Activated CD4-positive, alpha-beta T cell treated with anti-CD3 and anti-CD28 coated beads for 36 hours (primary cell): ENCODE measurements around the gene CEACAM18. TPM values are rescaled to one million over a fixed set of nuclear protein-coding genes. Genes with fewer than 3 reads are reported as not detected.

Source experiments
- ATAC-seq: fragments of 200-7000 bp; cut with Tn5 transposase; one replicate; pipeline ENCODE4 v1.10.0; 2021; ENCODE audit warnings: mild to moderate bottlenecking, moderate library complexity
- CTCF ChIA-PET: fragments of 350-600 bp; sonication (Branson Sonifier 250); formaldehyde crosslinking; loops from one replicate; lab custom pipeline; 2021; ENCODE audit warnings: antibody characterized with exemption; lab: Charles Lee
- POLR2A ChIA-PET: fragments of 350-600 bp; sonication (Branson Sonifier 250); formaldehyde crosslinking; loops from one replicate; lab custom pipeline; 2021; ENCODE audit warnings: antibody characterized with exemption, inconsistent platforms; lab: Charles Lee
- DNase-seq: peaks from one replicate; pipeline ENCODE4 v3.0.0-alpha.2; 2020
- H3K27ac Mint-ChIP-seq: one replicate; pipeline ENCODE4 v1.8.0; 2021; ENCODE audit warnings: mixed read lengths
- H3K27me3 Mint-ChIP-seq: one replicate; pipeline ENCODE4 v1.8.0; 2021; ENCODE audit warnings: mixed read lengths
- H3K36me3 Mint-ChIP-seq: one replicate; pipeline ENCODE4 v1.8.0; 2021; ENCODE audit warnings: low read depth, mixed read lengths
- H3K4me1 Mint-ChIP-seq: one replicate; pipeline ENCODE4 v1.8.0; 2021; ENCODE audit warnings: mixed read lengths
- H3K4me3 Mint-ChIP-seq: one replicate; pipeline ENCODE4 v1.8.0; 2021; ENCODE audit warnings: mild to moderate bottlenecking, moderate library complexity, mixed read lengths
- H3K9me3 Mint-ChIP-seq: one replicate; pipeline ENCODE4 v1.8.0; 2021; ENCODE audit warnings: low read depth, mixed read lengths
- intact Hi-C, 2 experiments: fragments of 100-400 bp; cut with DNase I in 1 of 2; cut with micrococcal nuclease in 1 of 2; formaldehyde crosslinking; loops; one replicate each; pipeline versions ENCODE4 v1.14.2 to v1.15.1; 2022 to 2024; cut with DNase I, micrococcal nuclease
- total RNA-seq, 2 experiments: library from RNA; stranded (reverse); gene quantifications; one replicate each; pipeline ENCODE4 v1.2.3, GENCODE V29; 2021

CEACAM18 gene
- total RNA-seq, 2 experiments from 2014 or later = not detected

- ATAC-seq (no peak), DNase-seq (no peak)
- H3K9me3 Mint-ChIP-seq = no peaks in the 10 kb centered on the region
- no peak overlapping the region for H3K4me3 Mint-ChIP-seq
- peaks cover 14% of the 10 kb centered on the region for H3K4me1 Mint-ChIP-seq
- H3K27ac Mint-ChIP-seq = no peak overlapping the region
- no peaks in the 10 kb centered on the region for H3K36me3 Mint-ChIP-seq
- intact Hi-C loops = loop anchor here (5.0 to 10.0 kb wide), 2 partner anchors 147 to 175 kb away; no protein-coding TSS in a partner anchor
- POLR2A ChIA-PET = interaction anchor here (0.6 to 0.7 kb wide), 2 partner anchors 162 to 693 kb away, joined by 3 to 4 read pairs; no protein-coding TSS in a partner anchor
- H3K27me3 Mint-ChIP-seq = peaks cover 11% of the 10 kb centered on the region
- CTCF ChIA-PET = interaction anchor here (0.6 to 2.3 kb wide), 4 partner anchors 21 to 1838 kb away, joined by 3 to 9 read pairs (median 4); no protein-coding TSS in a partner anchor
Observed at GRCh38 chr19:51509823-51510660, 31.7 kb downstream of the CEACAM18 start.

- no peaks in the 10 kb centered on the region for H3K36me3 Mint-ChIP-seq
- ATAC-seq (no peak), DNase-seq (peak; percentile 54)
- ChIA-PET POLR2A (no interaction called here), CTCF (interaction anchor here (1.0 to 2.3 kb wide), 3 partner anchors 11 to 38 kb away, joined by 3 to 9 read pairs (median 4); no protein-coding TSS in a partner anchor)
- H3K4me1 Mint-ChIP-seq = peaks cover 16% of the 10 kb centered on the region
- H3K27me3 Mint-ChIP-seq = peaks cover 11% of the 10 kb centered on the region
- no peak overlapping the region for H3K4me3 Mint-ChIP-seq
- no peaks in the 10 kb centered on the region for H3K9me3 Mint-ChIP-seq
- intact Hi-C loops = loop anchor here (5.0 to 10.0 kb wide), 2 partner anchors 146 to 177 kb away; no protein-coding TSS in a partner anchor
- no peak overlapping the region for H3K27ac Mint-ChIP-seq
Observed at GRCh38 chr19:51511353-51511752, 33.0 kb downstream of the CEACAM18 start.

GRCh38 chr19:51513968-51514367 lies 35.6 kb downstream of the CEACAM18 start:
- Mint-ChIP-seq H3K27me3 (peaks cover 16% of the 10 kb centered on the region), H3K9me3 (peaks cover 3% of the 10 kb centered on the region), H3K36me3 (no peaks in the 10 kb centered on the region), H3K4me1 (peaks cover 19% of the 10 kb centered on the region), H3K4me3 (no peak overlapping the region), H3K27ac (no peak overlapping the region)
- intact Hi-C loops = loop anchor here (2.0 to 10.0 kb wide), 3 partner anchors 143 to 179 kb away; no protein-coding TSS in a partner anchor
- DNase-seq (no peak), ATAC-seq (no peak)
- ChIA-PET POLR2A (no interaction called here), CTCF (interaction anchor here (0.7 to 4.3 kb wide), 18 partner anchors 9 to 254 kb away, joined by 3 to 101 read pairs (median 4); partner anchors contain the start of genes CEACAM18 and ZNF175)

DNA sequence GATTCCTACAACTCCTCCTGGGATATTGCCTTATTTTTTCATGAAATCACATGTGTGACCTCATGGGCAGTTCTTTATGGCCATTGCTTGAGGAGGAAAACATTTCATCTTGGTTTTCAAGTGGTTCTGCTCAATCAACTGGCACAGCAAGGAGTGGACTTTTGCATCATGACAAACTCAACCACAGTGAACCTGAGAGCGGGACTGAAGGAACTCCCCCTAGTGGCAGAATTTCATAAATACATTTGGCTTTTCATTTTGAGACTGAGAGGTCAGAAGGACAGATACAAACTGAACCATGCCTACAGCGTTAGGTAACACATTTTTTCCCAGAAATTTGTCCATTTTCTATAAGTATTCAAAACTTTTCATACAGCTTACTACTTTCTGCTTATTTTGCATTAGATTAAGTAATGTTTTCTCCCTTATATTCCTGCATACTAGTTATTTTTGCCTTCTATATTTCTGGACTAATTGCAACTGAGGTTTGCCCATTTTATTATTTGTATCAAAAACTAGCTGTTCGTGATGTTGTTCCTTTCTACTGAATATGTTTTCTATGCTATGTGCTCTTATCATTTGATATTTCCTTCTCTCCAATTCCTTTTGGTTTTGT lies 36.6 kb downstream of the CEACAM18 start:
- H3K4me3 Mint-ChIP-seq = no peak overlapping the region
- peak; percentile 73 for ATAC-seq
- H3K27me3 Mint-ChIP-seq = peaks cover 17% of the 10 kb centered on the region
- DNase-seq = peak; percentile 41
- intact Hi-C loops = loop anchor here (1.0 to 10.0 kb wide), 5 partner anchors 42 to 180 kb away; no protein-coding TSS in a partner anchor
- H3K4me1 Mint-ChIP-seq = peaks cover 19% of the 10 kb centered on the region
- ChIA-PET POLR2A (no interaction called here), CTCF (interaction anchor here (0.7 to 4.3 kb wide), 31 partner anchors 8 to 176 kb away, joined by 3 to 101 read pairs (median 4); partner anchors contain the start of genes SIGLEC10 and SIGLEC6)
- no peaks in the 10 kb centered on the region for H3K36me3 Mint-ChIP-seq
- no peak overlapping the region for H3K27ac Mint-ChIP-seq
- H3K9me3 Mint-ChIP-seq = peaks cover 3% of the 10 kb centered on the region

DNA sequence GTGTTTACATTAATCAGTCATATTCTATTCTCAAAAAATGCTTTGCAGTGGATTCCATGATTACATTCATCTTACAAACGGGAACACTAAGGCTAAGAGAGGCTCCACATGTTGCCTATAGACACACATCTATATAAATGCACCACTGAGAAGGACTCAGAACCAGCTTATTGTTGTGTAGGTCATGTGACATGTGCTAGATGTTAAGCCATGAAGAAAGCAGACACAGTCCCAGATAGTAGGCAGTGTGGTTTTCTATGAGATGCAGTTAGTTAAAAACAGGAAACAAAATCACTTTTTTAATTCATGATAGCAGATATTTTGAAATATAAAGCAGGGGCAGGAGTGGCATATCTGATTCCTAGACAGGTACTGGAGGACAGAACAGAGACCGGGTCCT lies 42.4 kb downstream of the CEACAM18 start:
- DNase-seq (no peak), ATAC-seq (no peak)
- Mint-ChIP-seq H3K36me3 (no peaks in the 10 kb centered on the region), H3K4me1 (peaks cover 7% of the 10 kb centered on the region), H3K9me3 (peaks cover 3% of the 10 kb centered on the region), H3K27ac (no peak overlapping the region), H3K27me3 (peaks cover 18% of the 10 kb centered on the region), H3K4me3 (no peak overlapping the region)
- intact Hi-C loops = no loop called here
- CTCF ChIA-PET = no interaction called here
- POLR2A ChIA-PET = no interaction called here

GRCh38 chr19:51521357-51521756 lies 43.0 kb downstream of the CEACAM18 start:
- DNase-seq (no peak), ATAC-seq (no peak)
- H3K27me3 Mint-ChIP-seq = peaks cover 18% of the 10 kb centered on the region
- no peaks in the 10 kb centered on the region for H3K36me3 Mint-ChIP-seq
- intact Hi-C loops = no loop called here
- peaks cover 7% of the 10 kb centered on the region for H3K4me1 Mint-ChIP-seq
- ChIA-PET CTCF (no interaction called here), POLR2A (no interaction called here)
- peaks cover 3% of the 10 kb centered on the region for H3K9me3 Mint-ChIP-seq
- no peak overlapping the region for H3K4me3 Mint-ChIP-seq
- H3K27ac Mint-ChIP-seq = no peak overlapping the region

DNA sequence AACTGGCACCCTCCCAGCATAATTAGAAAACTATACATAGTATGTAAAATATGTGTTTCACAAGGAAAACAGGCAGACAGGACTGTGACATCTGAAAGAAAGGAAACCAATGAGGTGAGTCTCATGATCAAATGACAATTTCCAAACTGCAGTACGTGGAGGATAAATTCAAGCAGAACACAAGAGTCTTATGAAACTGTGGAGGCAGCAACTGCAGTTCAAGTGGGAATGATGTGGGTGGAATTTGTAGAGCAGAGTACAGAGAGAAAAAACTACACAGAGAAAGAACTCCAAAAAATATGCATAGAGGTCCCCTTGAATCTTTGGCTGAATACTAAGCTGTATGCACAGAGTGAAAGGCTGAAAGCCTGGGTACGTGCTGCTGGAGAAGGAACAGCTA lies 43.4 kb downstream of the CEACAM18 start:
- CTCF ChIA-PET = interaction anchor here (1.2 to 1.8 kb wide), 2 partner anchors 8 to 140 kb away, joined by 3 to 11 read pairs; no protein-coding TSS in a partner anchor
- DNase-seq (no peak), ATAC-seq (no peak)
- Mint-ChIP-seq H3K9me3 (peaks cover 3% of the 10 kb centered on the region), H3K27ac (no peak overlapping the region), H3K4me1 (peaks cover 7% of the 10 kb centered on the region), H3K4me3 (no peak overlapping the region), H3K36me3 (no peaks in the 10 kb centered on the region), H3K27me3 (peaks cover 19% of the 10 kb centered on the region)
- POLR2A ChIA-PET = no interaction called here
- intact Hi-C loops = no loop called here

DNA sequence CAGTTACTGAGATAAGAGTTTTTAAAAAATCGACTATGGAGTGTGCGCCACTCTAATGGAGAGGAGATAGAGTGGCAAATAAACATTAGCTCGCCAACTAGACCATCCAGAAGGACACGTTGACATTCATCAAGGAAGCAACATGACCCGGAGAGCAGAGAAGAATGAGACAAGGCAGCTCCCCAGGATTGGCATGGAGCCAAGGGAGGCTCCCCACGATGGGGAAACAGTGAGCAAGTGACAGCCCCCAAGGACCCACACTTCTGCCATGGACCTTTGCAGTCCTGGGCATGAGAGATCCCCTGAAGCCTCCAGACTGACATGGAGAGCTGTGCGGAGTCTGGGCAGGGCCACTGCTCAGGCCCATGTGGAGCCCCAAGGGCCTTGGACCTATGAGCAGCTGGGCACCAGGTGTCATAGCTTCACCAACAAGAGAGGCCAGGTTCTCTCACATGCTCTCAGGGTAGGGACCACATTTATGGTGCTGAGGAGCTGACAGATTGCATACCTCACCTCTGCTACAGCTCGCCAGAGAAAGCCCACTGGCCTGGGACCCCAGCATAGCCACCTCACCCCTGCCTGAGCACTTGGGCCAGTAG lies 46.4 kb downstream of the CEACAM18 start:
- Mint-ChIP-seq H3K9me3 (no peaks in the 10 kb centered on the region), H3K4me3 (no peak overlapping the region), H3K36me3 (no peaks in the 10 kb centered on the region), H3K27ac (no peak overlapping the region), H3K4me1 (peaks cover 4% of the 10 kb centered on the region), H3K27me3 (peaks cover 24% of the 10 kb centered on the region)
- no peak for ATAC-seq
- DNase-seq = no peak
- ChIA-PET CTCF (interaction anchor here (0.7 to 1.2 kb wide), 4 partner anchors 9 to 132 kb away, joined by 3 to 6 read pairs (median 3); no protein-coding TSS in a partner anchor), POLR2A (no interaction called here)
- intact Hi-C loops = no loop called here

DNA sequence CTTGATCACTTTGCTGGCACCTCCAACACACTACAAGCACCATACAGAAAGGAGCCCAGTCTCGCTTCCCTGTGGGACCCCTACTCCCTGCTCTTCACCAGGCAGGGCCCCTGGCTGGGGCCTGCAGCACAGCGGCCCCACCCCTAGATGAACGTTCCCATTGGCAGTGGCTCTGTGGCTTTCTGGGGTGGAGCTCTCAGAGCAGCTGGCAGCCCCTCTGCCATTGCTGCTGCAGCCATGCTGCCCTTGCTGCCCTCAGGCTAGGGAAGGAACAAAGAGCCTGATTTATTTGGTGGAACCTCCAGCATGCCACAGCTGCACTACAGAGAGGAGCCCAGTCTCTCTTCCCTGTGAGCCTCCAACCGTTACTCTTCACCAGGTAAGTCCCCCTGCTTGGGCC lies 47.3 kb downstream of the CEACAM18 start:
- Mint-ChIP-seq H3K4me3 (no peak overlapping the region), H3K9me3 (no peaks in the 10 kb centered on the region), H3K4me1 (peaks cover 4% of the 10 kb centered on the region), H3K27ac (no peak overlapping the region), H3K36me3 (no peaks in the 10 kb centered on the region), H3K27me3 (peaks cover 22% of the 10 kb centered on the region)
- intact Hi-C loops = no loop called here
- ChIA-PET CTCF (interaction anchor here (0.7 to 1.1 kb wide), 2 partner anchors 52 to 131 kb away, joined by 3 read pairs; no protein-coding TSS in a partner anchor), POLR2A (no interaction called here)
- no peak for ATAC-seq
- DNase-seq = no peak

DNA sequence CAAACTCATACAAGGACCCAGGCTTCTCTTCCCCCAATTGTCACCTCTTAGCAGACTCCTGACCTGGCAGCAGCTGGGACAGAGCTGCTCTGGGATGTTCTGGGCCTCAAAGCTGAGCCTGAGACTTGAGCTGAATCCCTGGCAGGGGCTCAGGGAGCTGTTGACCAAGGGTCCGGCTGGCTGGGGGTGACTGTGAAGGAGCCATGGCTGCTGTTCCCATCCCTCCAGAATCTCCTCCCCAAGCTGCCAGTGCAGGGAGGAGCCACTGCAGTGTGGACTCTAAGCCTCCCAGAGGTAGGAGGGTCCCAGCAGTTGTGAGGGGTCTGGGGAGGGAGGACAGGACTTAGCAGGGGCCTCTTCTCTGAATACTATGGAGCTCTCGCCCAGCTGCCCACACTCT lies 51.0 kb downstream of the CEACAM18 start:
- ATAC-seq (no peak), DNase-seq (no peak)
- H3K36me3 Mint-ChIP-seq = no peaks in the 10 kb centered on the region
- peaks cover 9% of the 10 kb centered on the region for H3K4me1 Mint-ChIP-seq
- H3K9me3 Mint-ChIP-seq = no peaks in the 10 kb centered on the region
- peaks cover 37% of the 10 kb centered on the region for H3K27me3 Mint-ChIP-seq
- ChIA-PET CTCF (no interaction called here), POLR2A (no interaction called here)
- no peak overlapping the region for H3K27ac Mint-ChIP-seq
- H3K4me3 Mint-ChIP-seq = no peak overlapping the region
- intact Hi-C loops = no loop called here

- Mint-ChIP-seq H3K4me3 (no peak overlapping the region), H3K4me1 (peaks cover 9% of the 10 kb centered on the region), H3K27ac (no peak overlapping the region), H3K27me3 (peaks cover 42% of the 10 kb centered on the region), H3K9me3 (no peaks in the 10 kb centered on the region), H3K36me3 (no peaks in the 10 kb centered on the region)
- POLR2A ChIA-PET = no interaction called here
- no peak for ATAC-seq
- CTCF ChIA-PET = no interaction called here
- DNase-seq = no peak
- intact Hi-C loops = no loop called here
Observed at GRCh38 chr19:51530616-51531015, 52.3 kb downstream of the CEACAM18 start.
